ENCODE data around the gene SPIN2A. TPM values are rescaled to one million over a fixed set of nuclear protein-coding genes. Genes with fewer than 3 reads are reported as not detected.
"Not testable (repeated sequence)": the region's sequence is repeated elsewhere in the genome, so short reads cannot be mapped to it uniquely, and the experiment has no call there.

The SPIN2A gene
- total RNA-seq, 1 experiment from 2014 or later: 0.44 TPM

DNA sequence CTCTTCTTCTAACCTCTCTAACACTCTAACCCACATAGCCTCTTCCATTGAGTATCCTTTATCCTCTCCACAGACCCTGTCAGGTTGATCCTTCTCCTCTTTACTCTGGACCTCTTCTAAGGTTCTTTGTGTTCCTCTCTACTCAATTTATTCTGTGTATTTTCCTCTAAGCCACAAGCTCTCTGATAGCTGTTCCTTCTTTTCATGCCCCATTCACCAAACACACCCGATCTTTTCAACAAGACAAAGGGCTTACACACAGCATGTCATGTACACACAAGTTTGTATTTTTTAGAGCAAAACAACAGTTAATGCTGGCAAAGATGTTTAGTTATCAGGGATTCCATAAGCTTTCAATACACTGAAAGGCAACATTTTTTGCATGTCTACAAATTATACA lies 17.8 kb downstream of the SPIN2A start:
- Histone ChIP-seq H3K27ac (ENCODE audit: low read length) (no peak overlapping the region), H2AFZ (ENCODE audit: low read length) (no peak overlapping the region), H3K36me3 (ENCODE audit: low read depth, low read length) (no peaks in the 10 kb centered on the region; the same call in 1 of the 2 replicates), H3K27me3 (ENCODE audit: low read length) (no peaks in the 10 kb centered on the region), H3K4me3 (ENCODE audit: low read length) (no peak overlapping the region), H3K9ac (ENCODE audit: low read length) (no peak overlapping the region), H3K9me2 (replicated peaks; ENCODE audit: low read length) (no peaks in the 10 kb centered on the region), H3K4me2 (ENCODE audit: low read length) (no peak overlapping the region), H3K4me1 (ENCODE audit: insufficient read depth, low read length) (no peaks in the 10 kb centered on the region), H3K79me2 (ENCODE audit: low read length) (peaks cover 11% of the 10 kb centered on the region; the same call in 1 of the 2 replicates), H3K9me3 (ENCODE audit: low read length) (no peaks in the 10 kb centered on the region), H3F3A (ENCODE audit: low read length, unreplicated experiment) (no peaks in the 10 kb centered on the region), H4K20me1 (ENCODE audit: low read length) (no peaks in the 10 kb centered on the region)
- no peak for DNase-seq
- ChIA-PET POLR2A (ENCODE audit: unreplicated experiment) (no interaction called here), CTCF (no interaction called here)
- intact Hi-C loops (cut with micrococcal nuclease): loop anchor here (10.0 kb wide), 1 partner anchor 125 kb away; the partner anchor contains the start of gene SPIN3
- ATAC-seq: no peak
- TF ChIP-seq, protein P1, sequence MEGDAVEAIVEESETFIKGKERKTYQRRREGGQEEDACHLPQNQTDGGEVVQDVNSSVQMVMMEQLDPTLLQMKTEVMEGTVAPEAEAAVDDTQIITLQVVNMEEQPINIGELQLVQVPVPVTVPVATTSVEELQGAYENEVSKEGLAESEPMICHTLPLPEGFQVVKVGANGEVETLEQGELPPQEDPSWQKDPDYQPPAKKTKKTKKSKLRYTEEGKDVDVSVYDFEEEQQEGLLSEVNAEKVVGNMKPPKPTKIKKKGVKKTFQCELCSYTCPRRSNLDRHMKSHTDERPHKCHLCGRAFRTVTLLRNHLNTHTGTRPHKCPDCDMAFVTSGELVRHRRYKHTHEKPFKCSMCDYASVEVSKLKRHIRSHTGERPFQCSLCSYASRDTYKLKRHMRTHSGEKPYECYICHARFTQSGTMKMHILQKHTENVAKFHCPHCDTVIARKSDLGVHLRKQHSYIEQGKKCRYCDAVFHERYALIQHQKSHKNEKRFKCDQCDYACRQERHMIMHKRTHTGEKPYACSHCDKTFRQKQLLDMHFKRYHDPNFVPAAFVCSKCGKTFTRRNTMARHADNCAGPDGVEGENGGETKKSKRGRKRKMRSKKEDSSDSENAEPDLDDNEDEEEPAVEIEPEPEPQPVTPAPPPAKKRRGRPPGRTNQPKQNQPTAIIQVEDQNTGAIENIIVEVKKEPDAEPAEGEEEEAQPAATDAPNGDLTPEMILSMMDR (conservative IDR thresholded peaks at IDR 0.05; ENCODE audit: low read depth, low read length): no peak
- TF ChIP-seq EZH2phosphoT487 (IDR thresholded peaks at IDR 0.05; ENCODE audit: borderline replicate concordance, low read length): no peak
- TF ChIP-seq EZH2 (IDR thresholded peaks at IDR 0.05; ENCODE audit: low read length, unreplicated experiment): no peak
- BruUV-seq (replicated peaks): no TSS peak

DNA sequence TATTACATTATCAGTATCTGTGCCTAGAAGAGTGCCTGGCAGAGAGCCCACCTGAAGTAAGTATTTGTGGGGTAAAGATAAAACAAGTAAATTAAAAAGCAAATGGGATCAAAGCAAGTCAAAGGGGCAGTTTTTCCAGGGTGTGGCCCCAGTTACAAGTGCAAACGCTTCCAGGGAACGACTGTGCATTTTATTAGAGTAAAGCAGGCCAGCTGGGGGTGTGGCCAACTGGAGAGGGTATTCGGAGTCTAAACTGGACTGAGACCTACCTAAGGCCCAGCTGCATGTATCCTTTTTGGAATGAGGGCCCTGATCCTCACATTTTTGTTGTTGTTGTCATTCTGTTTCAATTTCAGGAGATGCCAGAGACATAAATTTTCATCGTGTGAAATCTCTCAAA lies 19.6 kb downstream of the SPIN2A start:
- H3K27me3 ChIP-seq (ENCODE audit: low read length); H3K79me2 ChIP-seq (ENCODE audit: low read length); DNase-seq; H3K9me2 ChIP-seq (replicated peaks; ENCODE audit: low read length); H3K9me3 ChIP-seq (ENCODE audit: low read length); H4K20me1 ChIP-seq (ENCODE audit: low read length); H3K36me3 ChIP-seq (ENCODE audit: low read depth, low read length); CTCF ChIA-PET; BruUV-seq (replicated peaks); H3F3A ChIP-seq (ENCODE audit: low read length, unreplicated experiment); H3K4me2 ChIP-seq (ENCODE audit: low read length); H3K4me3 ChIP-seq (ENCODE audit: low read length); POLR2A ChIA-PET (ENCODE audit: unreplicated experiment); H3K4me1 ChIP-seq (ENCODE audit: insufficient read depth, low read length); H3K9ac ChIP-seq (ENCODE audit: low read length); H2AFZ ChIP-seq (ENCODE audit: low read length); ATAC-seq; H3K27ac ChIP-seq (ENCODE audit: low read length): not testable (repeated sequence)
- intact Hi-C loops (cut with micrococcal nuclease): loop anchor here (10.0 kb wide), 1 partner anchor 123 kb away; the partner anchor contains the start of gene SPIN3

DNA sequence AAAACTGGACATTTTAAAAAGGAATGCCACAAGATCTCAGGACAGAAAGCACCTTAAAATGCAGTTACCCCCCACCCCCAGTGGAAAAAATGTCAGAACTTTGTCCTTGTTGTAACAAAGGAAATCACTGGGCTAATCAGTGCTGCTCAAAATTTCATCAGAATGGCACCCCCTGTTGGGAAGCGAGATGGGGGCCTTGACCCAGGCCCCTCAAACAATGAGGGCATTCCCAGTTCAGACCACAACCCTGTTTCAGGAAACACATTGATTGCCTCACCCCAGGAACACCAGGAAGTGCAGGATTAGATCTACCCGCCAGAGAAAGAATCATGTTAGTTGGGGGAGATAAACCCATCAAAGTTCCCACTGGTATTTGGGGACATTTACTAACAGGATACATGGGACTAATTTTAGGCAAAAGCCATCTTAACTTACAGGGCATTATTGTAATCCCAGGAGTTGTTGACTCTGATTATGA lies 32.2 kb downstream of the SPIN2A start:
- TF ChIP-seq EZH2phosphoT487 (IDR thresholded peaks at IDR 0.05; ENCODE audit: borderline replicate concordance, low read length): no peak
- TF ChIP-seq, protein P1 (conservative IDR thresholded peaks at IDR 0.05; ENCODE audit: low read depth, low read length): no peak
- TF ChIP-seq EZH2 (IDR thresholded peaks at IDR 0.05; ENCODE audit: low read length, unreplicated experiment): no peak
- ATAC-seq (no peak), DNase-seq (no peak)
- Histone ChIP-seq H3K36me3 (ENCODE audit: low read depth, low read length) (no peaks in the 10 kb centered on the region; the same call in 1 of the 2 replicates), H3K4me1 (ENCODE audit: insufficient read depth, low read length) (no peaks in the 10 kb centered on the region), H3K27me3 (ENCODE audit: low read length) (no peaks in the 10 kb centered on the region), H3K79me2 (ENCODE audit: low read length) (no peaks in the 10 kb centered on the region), H4K20me1 (ENCODE audit: low read length) (no peaks in the 10 kb centered on the region), H3K4me2 (ENCODE audit: low read length) (no peak overlapping the region), H2AFZ (ENCODE audit: low read length) (no peak overlapping the region), H3F3A (ENCODE audit: low read length, unreplicated experiment) (no peaks in the 10 kb centered on the region), H3K9me3 (ENCODE audit: low read length) (no peaks in the 10 kb centered on the region), H3K9ac (ENCODE audit: low read length) (no peak overlapping the region), H3K4me3 (ENCODE audit: low read length) (no peak overlapping the region), H3K9me2 (replicated peaks; ENCODE audit: low read length) (no peaks in the 10 kb centered on the region), H3K27ac (ENCODE audit: low read length) (no peak overlapping the region)
- intact Hi-C loops (cut with micrococcal nuclease): no loop called here
- BruUV-seq (replicated peaks): no TSS peak
- ChIA-PET POLR2A (ENCODE audit: unreplicated experiment) (no interaction called here), CTCF (no interaction called here)
